OCI-M1 (cell line): ENCODE data around the gene OSCAR.
"Not testable (repeated sequence)": the region's sequence is repeated elsewhere in the genome, so short reads cannot be mapped to it uniquely, and the experiment has no call there.

ENCODE experiments used
- DNase-seq: peaks from one replicate; lab custom pipeline; 2025; lab: John Stamatoyannopoulos, UW

Gene OSCAR

DNA sequence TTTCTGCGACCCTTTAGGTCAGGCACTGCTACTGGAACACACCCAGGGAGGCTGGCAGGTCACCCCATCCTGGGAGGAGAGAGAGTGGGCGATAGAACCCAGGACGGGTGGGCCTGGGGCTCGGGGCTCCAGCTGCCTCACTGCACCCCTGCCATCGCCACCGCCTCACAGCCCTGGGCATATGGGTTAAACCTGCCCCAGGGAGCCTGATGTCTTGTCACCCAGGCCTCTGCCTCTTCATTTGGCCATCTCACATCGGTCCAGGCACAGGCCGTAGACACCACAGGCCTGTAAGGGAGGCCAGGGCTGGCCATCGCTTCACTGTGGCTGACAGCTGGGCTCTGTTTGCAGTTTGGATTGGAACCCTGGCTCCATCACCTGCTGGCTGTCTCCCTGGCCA lies 25.1 kb upstream of the OSCAR start:
- DNase-seq, result no peak

- DNase-seq, result no peak
These were observed 23.8 kb upstream of the OSCAR start for GRCh38 chr19:54124393-54124792.

DNA sequence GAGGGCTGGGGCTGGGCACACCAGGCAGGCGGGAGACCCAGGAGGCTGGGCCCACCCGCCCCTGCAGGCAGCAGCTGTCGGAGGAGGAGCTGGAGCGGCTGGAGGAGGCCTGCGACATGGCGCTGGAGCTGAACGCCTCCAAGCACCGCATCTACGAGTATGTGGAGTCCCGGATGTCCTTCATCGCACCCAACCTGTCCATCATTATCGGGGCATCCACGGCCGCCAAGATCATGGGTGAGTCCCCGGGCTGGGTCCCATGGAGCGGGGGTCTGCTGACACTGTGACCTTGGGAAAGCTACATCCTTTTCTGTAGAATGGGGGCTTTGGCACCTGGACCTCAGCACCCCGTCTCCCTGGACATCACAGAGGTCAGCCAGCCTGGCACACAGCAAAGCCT lies 23.1 kb upstream of the OSCAR start:
- DNase-seq, result no peak

DNA sequence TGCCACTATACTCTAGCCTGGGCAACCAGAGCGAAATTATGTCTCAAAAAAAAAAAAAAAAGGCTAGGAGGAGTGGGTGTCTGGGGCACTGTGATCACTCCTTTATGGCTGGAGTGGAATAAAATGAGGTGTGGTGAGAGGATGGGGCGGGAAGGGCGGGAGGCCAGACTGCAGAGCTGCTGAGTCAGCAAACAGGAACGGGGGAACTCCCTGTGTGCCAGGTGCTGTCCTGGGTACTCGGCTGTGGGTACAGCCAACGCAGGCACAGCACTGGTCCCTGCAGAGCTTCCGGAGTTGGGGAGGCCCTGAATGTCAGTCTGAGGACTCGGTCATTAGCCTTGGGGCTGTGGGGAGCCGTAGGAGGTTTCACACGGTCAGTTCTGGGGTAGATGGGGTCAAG lies 20.7 kb upstream of the OSCAR start:
- no peak for DNase-seq

DNA sequence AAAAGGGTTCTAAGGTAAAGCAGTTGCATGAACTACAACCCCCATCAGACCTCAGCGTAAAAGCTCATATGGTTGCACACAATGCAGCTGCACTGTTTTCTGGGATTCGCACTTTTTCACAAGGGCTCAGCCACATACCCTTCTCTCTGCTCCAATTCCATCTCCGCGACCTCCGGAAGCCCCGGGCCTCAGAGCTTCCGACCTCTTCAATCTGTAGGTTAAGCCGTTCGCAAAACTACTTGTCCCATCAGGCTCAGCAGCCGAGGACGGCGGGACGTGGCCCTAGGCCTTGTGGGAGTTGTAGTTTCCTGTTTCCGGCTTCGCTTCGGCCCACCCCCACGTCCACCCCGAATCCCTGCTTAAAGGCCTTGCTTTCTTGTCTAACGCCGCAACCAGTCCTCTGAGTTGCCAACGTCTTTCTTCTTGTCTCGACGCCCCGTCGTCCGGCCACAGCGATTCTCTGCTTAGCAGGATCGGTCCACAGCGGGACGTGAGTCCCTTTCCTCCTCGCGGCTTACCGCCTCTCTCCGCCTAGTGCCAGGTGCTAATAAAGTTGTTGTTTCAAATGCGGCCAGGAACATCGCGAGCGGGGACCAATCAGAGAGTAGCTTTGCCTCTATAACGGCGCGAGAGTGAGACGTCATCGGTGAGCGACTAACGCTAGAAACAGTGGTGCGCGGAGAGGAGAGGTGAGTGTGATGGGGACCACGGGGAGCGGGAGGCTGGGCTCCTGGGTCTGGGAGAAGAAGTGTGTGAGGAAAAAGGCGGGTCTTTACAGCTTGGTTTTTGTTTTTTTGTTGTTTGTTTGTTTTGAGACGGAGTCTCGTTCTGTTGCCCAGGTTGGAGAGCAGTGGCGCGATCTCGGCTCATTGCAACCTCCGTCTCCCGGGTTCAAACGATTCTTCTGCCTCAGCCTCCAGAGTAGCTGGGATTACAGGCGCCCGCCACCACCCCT lies 14.8 kb upstream of the OSCAR start, which contains the start of the genes PRPF31 and TFPT:
Gene PRPF31 (plus strand): TSS at position 646 of the 955 bp plus-strand sequence. CDS start 2,525 bp downstream, outside the sequence.
Gene TFPT (minus strand): TSS at position 549 of the 955 bp plus-strand sequence. CDS start 388 bp downstream, at position 161.
- peak; percentile 99 for DNase-seq

DNA sequence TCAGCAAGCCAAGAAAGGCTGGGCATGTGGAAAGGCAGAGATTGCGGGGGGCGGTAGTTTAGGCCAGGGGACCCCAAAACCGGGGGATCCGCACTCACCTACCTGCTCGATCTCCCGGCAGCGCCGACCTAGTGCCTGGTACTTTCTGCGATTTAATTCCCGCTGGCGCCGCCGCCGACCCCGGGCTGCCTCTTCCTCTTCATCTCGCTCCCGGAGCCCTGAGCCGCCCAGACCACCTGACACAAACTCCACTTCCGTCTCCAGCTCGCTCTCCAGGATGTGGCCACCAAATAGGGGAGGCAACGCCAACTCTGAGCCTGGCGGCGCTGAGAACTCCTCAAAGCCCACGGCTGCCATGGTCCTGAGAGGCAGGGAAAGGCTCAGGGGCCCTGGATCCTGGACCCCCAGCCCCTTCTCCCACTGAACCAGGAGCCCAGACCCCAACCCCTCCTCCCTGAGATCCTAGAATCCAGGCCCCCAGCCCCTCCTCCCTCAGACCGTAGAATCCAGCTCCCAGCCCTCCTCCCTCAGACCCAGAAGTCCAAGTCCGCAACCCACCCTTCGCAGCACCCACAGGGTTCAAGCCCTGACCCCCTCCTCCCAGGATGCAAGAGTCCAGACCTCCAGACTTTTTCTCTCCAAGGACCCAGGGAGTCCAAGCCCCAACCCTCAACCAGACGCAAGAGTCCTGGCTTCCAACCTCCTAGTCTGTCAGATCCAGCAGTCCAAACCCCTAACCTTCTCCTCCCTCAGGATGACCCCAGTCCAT lies 13.9 kb upstream of the OSCAR start:
- peak; percentile 71 for DNase-seq

- DNase-seq, result no peak
These were observed 9.0 kb upstream of the OSCAR start for GRCh38 chr19:54109651-54110050.

DNA sequence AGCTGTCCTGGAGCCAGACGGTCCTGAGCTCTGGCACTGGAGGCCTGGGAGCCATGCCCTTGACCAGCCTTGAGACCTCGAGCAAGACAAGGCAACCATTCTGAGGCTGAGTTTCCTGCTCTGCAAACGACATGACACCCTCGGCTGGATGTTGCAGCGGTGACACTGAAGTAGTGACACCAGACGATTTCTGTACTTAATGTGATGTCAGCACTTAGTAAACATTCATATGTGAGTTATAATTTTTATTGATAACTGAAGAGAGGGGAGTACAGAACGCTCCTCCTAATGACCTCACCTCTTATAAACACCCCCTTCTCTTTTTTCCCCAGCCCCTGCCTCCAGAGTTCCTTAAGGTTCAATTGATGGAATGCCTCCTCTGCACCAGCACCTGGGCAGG lies 7.9 kb upstream of the OSCAR start:
- DNase-seq, result no peak

DNA sequence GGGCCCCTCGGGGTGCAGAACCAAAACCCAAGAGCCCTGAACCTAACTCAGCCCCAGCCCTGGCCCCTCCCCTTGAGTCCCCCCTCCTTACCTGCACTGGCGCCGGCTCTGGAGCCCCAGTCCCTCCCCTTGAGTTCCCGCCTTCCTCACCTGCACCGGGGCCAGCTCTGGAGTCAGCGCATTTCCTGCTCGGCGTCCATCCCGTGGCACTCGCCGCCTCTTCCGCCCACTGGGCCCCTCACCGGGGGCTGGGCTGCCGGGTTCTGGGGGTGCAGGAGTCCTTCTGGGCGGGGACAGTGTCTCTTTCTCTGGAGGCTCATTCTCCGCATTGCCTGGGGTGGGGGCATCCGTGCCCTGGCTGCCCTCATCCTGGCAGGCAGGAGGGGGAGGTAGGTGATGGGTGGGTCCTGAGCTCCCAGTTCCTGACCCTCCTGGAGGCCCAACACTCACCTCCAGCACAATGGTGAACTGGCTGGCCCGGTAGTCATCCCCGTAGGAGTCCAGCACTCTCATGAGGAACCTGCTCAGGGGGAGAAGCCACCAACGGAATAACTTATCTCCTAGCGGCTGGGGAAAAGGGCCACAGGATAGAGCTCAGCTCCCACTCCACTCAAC lies 7.4 kb upstream of the OSCAR start:
- DNase-seq, result no peak

- DNase-seq, result no peak
These were observed 6.1 kb upstream of the OSCAR start for GRCh38 chr19:54106716-54107115.

DNA sequence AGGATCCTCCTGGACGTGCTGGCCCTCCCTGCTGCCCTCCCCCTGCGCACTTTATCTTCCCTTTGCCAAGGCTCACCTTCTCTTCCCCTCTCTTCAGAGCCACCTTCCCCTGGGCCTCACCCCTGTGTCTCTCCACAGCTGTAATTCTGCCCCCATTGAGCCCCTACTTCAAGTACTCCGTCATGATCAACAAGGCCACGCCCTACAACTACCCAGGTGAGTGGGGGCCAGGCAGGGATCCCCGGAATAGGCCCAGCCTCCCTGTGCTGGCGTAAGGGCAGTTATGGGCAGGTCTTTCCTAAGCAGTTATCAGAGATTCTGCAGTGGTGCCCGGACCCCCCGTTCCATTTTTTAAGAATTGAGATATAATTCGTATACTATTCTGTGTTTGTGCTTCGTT lies 5.2 kb upstream of the OSCAR start:
- DNase-seq, result no peak

DNA sequence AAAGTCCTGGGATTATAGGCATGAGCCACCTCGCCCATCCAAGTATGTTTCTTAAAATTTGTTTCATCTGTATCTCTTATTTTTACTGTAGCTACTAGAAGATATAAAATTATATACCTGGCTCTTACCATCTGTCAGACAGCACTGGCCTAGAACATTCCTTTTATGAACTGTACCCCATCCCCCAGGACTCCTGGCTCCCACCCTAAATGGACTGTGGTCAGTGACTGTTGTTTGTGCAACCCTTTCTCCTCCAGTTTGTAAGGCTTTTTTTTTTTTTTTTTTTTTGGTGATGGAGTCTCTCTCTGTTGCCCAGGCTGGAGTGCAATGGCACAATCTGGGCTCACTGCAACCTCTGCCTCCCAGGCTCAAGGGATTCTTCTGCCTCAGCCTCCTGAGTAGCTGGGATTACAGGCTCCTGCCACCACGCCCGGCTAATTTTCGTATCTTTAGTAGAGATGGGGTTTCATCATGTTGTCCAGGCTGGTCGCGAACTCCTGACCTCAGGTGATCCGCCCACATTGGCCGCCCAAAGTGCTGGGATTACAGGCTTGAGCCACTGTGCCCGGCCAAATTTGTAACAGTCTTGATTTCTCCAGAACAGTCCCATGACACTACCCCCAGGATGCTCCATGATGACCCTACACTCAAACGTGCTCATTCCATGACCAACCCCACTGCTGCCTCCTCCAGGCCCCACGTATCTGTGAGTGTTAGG lies 4.6 kb upstream of the OSCAR start:
- no peak for DNase-seq

- DNase-seq, result peak; percentile 99
These were observed 2.0 kb upstream of the OSCAR start, which contains the start of gene NDUFA3 for GRCh38 chr19:54102421-54103169. Gene NDUFA3 (plus strand): TSS chr19:54102855. CDS start chr19:54102879, 24 bp downstream.

DNA sequence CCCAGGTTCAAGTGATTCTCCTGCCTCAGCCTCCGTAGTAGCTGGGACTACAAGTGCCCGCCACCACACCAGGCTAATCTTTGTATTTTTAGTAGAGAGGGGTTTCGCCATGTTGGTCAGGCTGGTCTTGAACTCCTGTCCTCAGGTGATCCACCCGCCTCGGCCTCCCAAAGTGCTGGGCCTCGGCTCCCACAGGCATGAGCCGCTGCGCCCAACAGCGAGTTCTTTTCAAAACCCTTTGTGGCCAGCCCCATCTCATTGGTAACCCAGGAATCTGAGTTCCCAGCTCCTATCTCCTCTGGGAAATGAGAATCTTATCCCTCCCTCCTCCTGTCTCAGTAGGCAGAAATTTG lies 724 bp downstream of the OSCAR start:
- not testable (repeated sequence) for DNase-seq

DNA sequence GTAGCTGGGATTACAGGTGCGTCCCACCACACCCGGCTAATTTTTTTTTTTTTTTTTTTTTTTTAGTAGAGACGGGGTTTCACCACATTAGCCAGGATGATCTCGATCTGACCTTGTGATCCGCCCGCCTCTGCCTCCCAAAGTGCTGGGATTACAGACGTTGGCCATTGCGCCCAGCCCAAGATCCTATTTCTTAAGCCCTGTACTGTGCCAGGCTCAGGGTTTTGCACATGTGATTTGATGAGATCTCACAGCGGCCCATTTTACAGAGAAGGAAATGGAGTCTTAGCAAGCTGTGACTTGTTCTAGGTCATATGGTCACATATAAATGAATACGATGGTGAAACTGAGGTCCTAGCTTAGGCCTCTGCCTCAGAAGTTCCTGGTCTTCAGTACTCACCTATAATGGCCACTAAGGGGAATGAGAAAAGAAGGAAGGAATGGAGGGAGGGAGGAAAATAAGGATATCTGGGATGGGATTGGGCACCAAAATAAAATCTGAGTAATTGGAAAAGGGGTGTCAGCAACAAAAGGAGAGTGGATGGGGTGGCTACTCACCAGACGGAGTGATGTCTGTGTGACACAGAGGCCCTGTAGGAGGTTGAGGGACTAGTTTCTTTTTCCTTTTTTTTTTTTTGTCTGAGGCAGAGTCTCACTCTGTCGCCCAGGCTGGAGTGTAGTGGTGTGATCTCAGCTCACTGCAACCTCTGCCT lies 1.3 kb downstream of the OSCAR start:
- DNase-seq, result no peak

- peak; percentile 42 for DNase-seq
These were observed 3.9 kb downstream of the OSCAR start for GRCh38 chr19:54096617-54097106.

GRCh38 chr19:54095859-54096616 lies 4.6 kb downstream of the OSCAR start:
- peak; percentile 21 for DNase-seq

DNA sequence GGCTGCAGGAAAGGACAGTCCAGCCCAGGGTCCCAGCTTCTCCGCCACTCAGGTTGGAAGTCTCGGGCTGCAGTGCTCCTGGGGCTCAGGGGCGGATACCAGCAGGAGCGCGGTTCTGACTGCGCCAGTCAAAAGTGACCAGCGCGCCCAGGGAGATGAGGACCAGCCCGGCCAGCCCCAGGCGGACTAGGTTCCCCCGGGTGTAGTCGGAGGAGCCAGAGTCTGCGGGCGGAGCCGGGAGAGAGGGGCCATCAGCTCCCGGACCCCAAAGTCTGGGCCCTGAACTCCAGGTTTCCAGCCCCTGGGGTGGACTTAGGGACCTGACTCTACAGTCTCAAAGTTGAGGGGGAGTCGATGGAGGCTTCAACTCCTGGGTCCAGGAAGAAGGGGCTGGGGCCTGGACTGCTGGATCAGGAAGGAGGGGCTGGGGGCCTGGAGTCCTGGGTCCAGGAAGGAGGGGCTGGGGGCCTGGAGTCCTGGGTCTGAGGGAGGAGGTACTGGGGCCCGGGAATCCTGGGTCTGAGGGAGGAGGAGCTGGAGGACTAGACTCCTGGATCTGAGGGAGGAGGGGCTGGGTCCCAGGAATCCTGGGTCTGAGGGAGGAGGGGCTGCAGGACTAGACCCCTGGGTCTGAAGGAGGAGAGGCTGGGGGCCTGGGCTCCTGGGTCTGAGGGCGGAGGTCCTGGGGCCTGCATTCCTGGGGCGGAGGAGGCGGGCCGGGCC lies 5.3 kb downstream of the OSCAR start:
- no peak for DNase-seq
